NCI-H446 (cell line): ENCODE data around the gene USP22.

Experiments used
- DNase-seq, 2 experiments: peaks; one replicate each; lab custom pipeline; 2025; lab: John Stamatoyannopoulos, UW

Gene USP22

GRCh38 chr17:21019976-21020586 lies 22.7 kb downstream of the USP22 start:
- DNase-seq = no peak

- no peak for DNase-seq
Observed at GRCh38 chr17:21018894-21019293, 23.9 kb downstream of the USP22 start.

- DNase-seq = no peak
Observed at GRCh38 chr17:21017861-21018260, 24.9 kb downstream of the USP22 start.

- no peak for DNase-seq
Observed at GRCh38 chr17:21017256-21017655, 25.6 kb downstream of the USP22 start.

GRCh38 chr17:21016826-21017225 lies 26.0 kb downstream of the USP22 start:
- no peak for DNase-seq

- DNase-seq = no peak
Observed at GRCh38 chr17:21015564-21015963, 27.2 kb downstream of the USP22 start.

GRCh38 chr17:21014498-21014897 lies 28.3 kb downstream of the USP22 start:
- no peak for DNase-seq

- DNase-seq = no peak
Observed at GRCh38 chr17:21013983-21014382, 28.8 kb downstream of the USP22 start.

GRCh38 chr17:21012736-21013135 lies 30.1 kb downstream of the USP22 start:
- no peak for DNase-seq

- DNase-seq = no peak
Observed at GRCh38 chr17:21010705-21011596, 31.9 kb downstream of the USP22 start.

- no peak for DNase-seq
Observed at GRCh38 chr17:21008992-21009671, 33.7 kb downstream of the USP22 start.

GRCh38 chr17:21008160-21008915 lies 34.5 kb downstream of the USP22 start:
- no peak for DNase-seq

GRCh38 chr17:21007646-21008045 lies 35.2 kb downstream of the USP22 start:
- DNase-seq = no peak

GRCh38 chr17:21005803-21006202 lies 37.0 kb downstream of the USP22 start:
- no peak for DNase-seq

- no peak for DNase-seq
Observed at GRCh38 chr17:21005367-21005766, 37.4 kb downstream of the USP22 start.

GRCh38 chr17:21004016-21004930 lies 38.5 kb downstream of the USP22 start:
- no peak for DNase-seq

GRCh38 chr17:21003007-21003621 lies 39.7 kb downstream of the USP22 start:
- DNase-seq = no peak

GRCh38 chr17:21002309-21003006 lies 40.4 kb downstream of the USP22 start:
- no peak for DNase-seq

GRCh38 chr17:21001813-21002221 lies 41.0 kb downstream of the USP22 start:
- no peak for DNase-seq
